ENCODE data around the gene TRAPPC8. TPM values are rescaled to one million over a fixed set of nuclear protein-coding genes. Genes with fewer than 3 reads are reported as not detected.
"Not testable (repeated sequence)": the region's sequence is repeated elsewhere in the genome, so short reads cannot be mapped to it uniquely, and the experiment has no call there.

The TRAPPC8 gene
- total RNA-seq, 1 donor from 2014 or later = 14.6 TPM

DNA sequence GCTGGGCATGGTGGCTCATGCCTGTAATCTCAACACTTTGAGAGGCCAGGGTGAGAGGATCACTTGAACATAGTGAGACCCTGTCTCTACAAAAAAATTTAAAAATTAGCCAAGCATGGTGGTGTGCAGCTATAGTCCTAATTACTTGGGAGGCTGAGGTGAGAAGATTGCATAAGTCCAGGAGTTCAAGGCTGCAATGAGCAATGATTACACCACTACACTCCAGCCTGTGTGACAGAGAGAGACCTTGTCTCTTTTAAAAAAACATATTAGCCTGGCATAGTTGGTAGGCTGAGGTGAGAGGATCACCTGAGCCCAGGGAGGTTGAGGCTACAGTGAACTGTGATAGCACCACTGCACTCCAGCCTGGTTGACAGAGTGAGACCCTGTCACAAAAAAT lies 13.7 kb downstream of the TRAPPC8 start:
- no peak for DNase-seq (ENCODE audit: low read depth)
- H3K4me3 ChIP-seq (ENCODE audit: low read depth, low read length) = no peak overlapping the region
- no peak for TF ChIP-seq CTCF (conservative IDR thresholded peaks at IDR 0.05; ENCODE audit: low read depth, low read length)

GRCh38 chr18:31926988-31927387 lies 15.9 kb downstream of the TRAPPC8 start:
- DNase-seq (ENCODE audit: low read depth); H3K4me3 ChIP-seq (ENCODE audit: low read depth, low read length): not testable (repeated sequence)

GRCh38 chr18:31920277-31920676 lies 22.7 kb downstream of the TRAPPC8 start:
- no peak overlapping the region for H3K4me3 ChIP-seq (ENCODE audit: low read depth, low read length)
- no peak for TF ChIP-seq CTCF (conservative IDR thresholded peaks at IDR 0.05; ENCODE audit: low read depth, low read length)
- DNase-seq (ENCODE audit: low read depth) = no peak

GRCh38 chr18:31919366-31919765 lies 23.6 kb downstream of the TRAPPC8 start:
- not testable (repeated sequence) for DNase-seq (ENCODE audit: low read depth); H3K4me3 ChIP-seq (ENCODE audit: low read depth, low read length)

GRCh38 chr18:31918733-31919132 lies 24.2 kb downstream of the TRAPPC8 start:
- no peak for TF ChIP-seq CTCF (conservative IDR thresholded peaks at IDR 0.05; ENCODE audit: low read depth, low read length)
- H3K4me3 ChIP-seq (ENCODE audit: low read depth, low read length) = no peak overlapping the region
- no peak for DNase-seq (ENCODE audit: low read depth)

DNA sequence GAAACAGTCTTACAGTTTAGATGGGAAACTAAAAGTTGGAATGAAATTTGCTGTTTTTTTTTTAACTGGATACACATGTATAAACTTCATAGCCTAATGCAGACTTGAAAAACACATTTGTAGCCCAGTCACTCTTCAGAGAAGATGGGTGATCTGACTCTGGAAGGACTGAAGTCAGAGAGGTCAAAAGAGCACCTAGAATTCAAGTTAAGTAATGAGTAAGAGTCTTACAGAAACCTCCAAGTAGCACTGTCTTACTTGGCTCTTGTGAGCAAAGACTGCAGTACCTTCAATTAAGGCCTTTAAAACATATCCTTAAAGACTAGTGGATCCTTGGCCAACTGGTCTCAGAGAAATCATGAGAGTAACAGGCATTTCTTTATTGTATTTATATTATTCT lies 41.9 kb downstream of the TRAPPC8 start:
- no peak for TF ChIP-seq CTCF (conservative IDR thresholded peaks at IDR 0.05; ENCODE audit: low read depth, low read length)
- H3K4me3 ChIP-seq (ENCODE audit: low read depth, low read length) = no peak overlapping the region
- no peak for DNase-seq (ENCODE audit: low read depth)

DNA sequence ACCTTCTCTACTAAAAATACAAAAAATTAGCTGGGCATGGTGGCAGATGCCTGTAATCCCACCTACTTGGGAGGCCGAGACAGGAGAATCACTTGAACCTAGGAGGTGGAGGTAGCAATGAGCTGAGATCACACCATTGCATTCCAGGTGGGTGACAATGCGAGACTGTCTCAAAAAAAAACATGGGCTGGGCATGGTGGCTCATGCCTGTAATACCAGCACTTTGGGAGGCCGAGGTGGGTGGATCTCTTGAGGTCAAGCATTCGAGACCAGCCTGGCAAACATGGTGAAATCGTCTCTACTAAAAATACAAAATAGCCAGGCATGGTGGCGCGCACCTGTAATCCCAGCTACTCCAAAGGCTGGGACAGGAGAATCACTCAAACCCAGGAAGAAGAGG lies 43.2 kb downstream of the TRAPPC8 start:
- DNase-seq (ENCODE audit: low read depth); H3K4me3 ChIP-seq (ENCODE audit: low read depth, low read length): not testable (repeated sequence)

DNA sequence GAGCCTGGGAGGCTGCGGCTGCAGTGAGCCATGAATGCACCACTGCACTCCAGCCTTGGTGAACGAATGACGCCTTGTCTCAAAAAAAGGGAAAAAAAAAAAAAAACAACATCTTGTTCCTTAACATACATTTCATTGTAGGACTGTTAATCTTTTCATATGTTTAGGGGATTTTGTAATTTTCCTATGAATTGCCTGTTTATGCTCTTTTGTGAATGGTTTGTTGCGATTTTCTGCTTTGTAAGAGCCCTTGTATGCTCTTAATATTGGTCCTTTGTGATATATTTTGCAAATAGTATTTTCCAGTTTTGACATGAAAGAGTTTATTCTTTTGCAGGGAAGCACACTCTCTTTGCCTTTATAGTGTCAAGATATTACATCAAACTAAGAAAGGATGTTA lies 50.0 kb downstream of the TRAPPC8 start:
- TF ChIP-seq CTCF (conservative IDR thresholded peaks at IDR 0.05; ENCODE audit: low read depth, low read length) = no peak
- no peak overlapping the region for H3K4me3 ChIP-seq (ENCODE audit: low read depth, low read length)
- DNase-seq (ENCODE audit: low read depth) = no peak

DNA sequence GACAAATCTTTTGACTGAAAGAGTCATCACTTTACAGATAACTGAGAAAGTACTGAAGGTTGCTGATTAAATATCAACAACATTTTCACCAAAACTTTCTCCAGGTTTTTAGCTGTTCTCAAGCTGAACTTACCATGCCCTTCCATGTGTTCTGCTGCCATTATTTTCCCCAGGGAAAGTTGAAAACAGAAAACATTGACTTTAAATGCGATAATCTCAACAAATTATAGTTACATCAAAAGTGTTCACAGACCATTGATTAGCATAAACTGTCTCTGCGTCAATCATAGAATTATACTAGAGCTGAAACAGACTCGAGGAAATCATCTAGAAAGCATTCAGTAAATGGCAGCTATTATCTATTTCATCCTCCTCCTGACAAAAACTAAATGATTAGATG lies 51.4 kb downstream of the TRAPPC8 start:
- no peak for TF ChIP-seq CTCF (conservative IDR thresholded peaks at IDR 0.05; ENCODE audit: low read depth, low read length)
- H3K4me3 ChIP-seq (ENCODE audit: low read depth, low read length) = no peak overlapping the region
- DNase-seq (ENCODE audit: low read depth) = no peak
